SK-N-SH (cell line): ENCODE data around the gene RFTN1. TPM values are rescaled to one million over a fixed set of nuclear protein-coding genes. Genes with fewer than 3 reads are reported as not detected.

ENCODE experiments used
- CTCF ChIA-PET: fragments of 300-600, 350-600 bp; formaldehyde crosslinking; extraction: SDS; loops from one replicate; lab custom pipeline; 2021; lab: Yijun Ruan, JAX
- POLR2A ChIA-PET: fragments of 350-600 bp; sonication (Branson Sonifier 250); formaldehyde crosslinking; extraction: SDS; loops from one replicate; lab custom pipeline; 2020; ENCODE audit warnings: antibody characterized with exemption, inconsistent platforms; lab: Yijun Ruan, JAX
- DNase-seq: peaks from one replicate; pipeline ENCODE4 v3.0.0; 2012
- H2AFZ ChIP-seq: fragments of 200-600 bp; sonication (generic); 2 replicates; pipeline ENCODE4 v1.8.1; 2016; ENCODE audit warnings: antibody characterized with exemption, mild to moderate bottlenecking, low read depth
- H3F3A ChIP-seq: fragments of 200-600 bp; sonication (generic); replicated peaks from 2 replicates; pipeline ENCODE3; 2016; ENCODE audit warnings: antibody characterized with exemption, mild to moderate bottlenecking; ENCODE audit not compliant: insufficient read depth
- H3K27ac ChIP-seq, 2 experiments: fragments of 200-500 bp in 1 of 2; fragments of 200-600 bp in 1 of 2; sonication (Bioruptor generic) in 1 of 2; sonication (generic), shearing (Covaris generic) in 1 of 2; 2 replicates each; pipeline versions ENCODE4 v1.5.1 to v1.6.1; 2014 to 2016; ENCODE audit warnings: low read depth in 2 of 2, inconsistent platforms in 1 of 2, low read length in 1 of 2, mild to moderate bottlenecking in 1 of 2, mixed read lengths in 1 of 2
- H3K27me3 ChIP-seq: fragments of 200-600 bp; sonication (generic), shearing (Covaris generic); 2 replicates; pipeline ENCODE4 v1.6.1; 2016; ENCODE audit warnings: mixed run types; ENCODE audit not compliant: insufficient read depth
- H3K36me3 ChIP-seq, 2 experiments: fragments of 200-500 bp in 1 of 2; fragments of 200-600 bp in 1 of 2; sonication (Bioruptor generic) in 1 of 2; sonication (generic) in 1 of 2; replicated peaks in 1 of 2; 2 replicates each; pipeline versions ENCODE3 to v1.5.1; 2014 to 2016; ENCODE audit warnings: low read length in 1 of 2, mild to moderate bottlenecking in 1 of 2; ENCODE audit not compliant: insufficient read depth in 2 of 2, control insufficient read depth in 1 of 2
- H3K4me1 ChIP-seq, 2 experiments: fragments of 200-500 bp in 1 of 2; fragments of 200-600 bp in 1 of 2; sonication (Bioruptor generic) in 1 of 2; sonication (generic), shearing (Covaris generic) in 1 of 2; 2 replicates each; pipeline versions ENCODE4 v1.5.1 to v1.6.1; 2014 to 2016; ENCODE audit warnings: low read depth in 1 of 2, low read length in 1 of 2, mixed run types in 1 of 2; ENCODE audit not compliant: insufficient read depth in 2 of 2, control insufficient read depth in 1 of 2
- H3K4me2 ChIP-seq: fragments of 200-600 bp; sonication (generic), shearing (Covaris generic); 2 replicates; pipeline ENCODE4 v1.6.1; 2017; ENCODE audit warnings: mixed run types
- H3K4me3 ChIP-seq, 2 experiments: fragments of 200-500 bp in 1 of 2; fragments of 200-600 bp in 1 of 2; sonication (Bioruptor generic) in 1 of 2; sonication (generic), shearing (Covaris generic) in 1 of 2; 2 replicates each; pipeline versions ENCODE4 v1.5.1 to v1.8.1; 2014 to 2016; ENCODE audit warnings: low read depth in 2 of 2, inconsistent platforms in 1 of 2, low read length in 1 of 2, mild to moderate bottlenecking in 1 of 2, mixed read lengths in 1 of 2, moderate library complexity in 1 of 2
- H3K79me2 ChIP-seq: fragments of 200-600 bp; sonication (generic); 2 replicates; pipeline ENCODE4 v1.8.1; 2017; ENCODE audit warnings: mild to moderate bottlenecking; ENCODE audit not compliant: insufficient read depth
- H3K9ac ChIP-seq: fragments of 200-600 bp; sonication (generic); 2 replicates; pipeline ENCODE4 v1.6.1; 2017; ENCODE audit warnings: mixed run types
- H3K9me2 ChIP-seq: fragments of 200-600 bp; sonication (generic); 2 replicates; pipeline ENCODE4 v1.6.1; 2017; ENCODE audit warnings: mixed run types
- H3K9me3 ChIP-seq: fragments of 200-600 bp; sonication (generic); 2 replicates; pipeline ENCODE4 v1.6.1; 2017; ENCODE audit warnings: mixed run types, mild to moderate bottlenecking, moderate library complexity
- H4K20me1 ChIP-seq: fragments of 200-600 bp; sonication (generic); 2 replicates; pipeline ENCODE4 v1.6.1; 2017; ENCODE audit warnings: mild to moderate bottlenecking, mixed run types; ENCODE audit not compliant: insufficient read depth
- FOXJ3 ChIP-seq: sonication (generic); formaldehyde crosslinking; IDR thresholded peaks from 2 replicates; pipeline ENCODE4 v1.5.1; 2020; ENCODE audit warnings: mild to moderate bottlenecking, missing genetic modification reagents
- FOXM1 ChIP-seq: IDR thresholded peaks from 2 replicates; pipeline ENCODE4 v1.4.0; 2012; ENCODE audit warnings: low read depth, mild to moderate bottlenecking
- GABPA ChIP-seq: IDR thresholded peaks from 2 replicates; pipeline ENCODE4 v1.4.0; 2012; ENCODE audit warnings: low read depth, mild to moderate bottlenecking
- MXI1 ChIP-seq: IDR thresholded peaks from 2 replicates; pipeline ENCODE4 v1.6.1; 2012; ENCODE audit warnings: mild to moderate bottlenecking, low read depth, low read length, improper control_type of control experiment
- NFIC ChIP-seq: IDR thresholded peaks from 2 replicates; pipeline ENCODE4 v1.4.0; 2012; ENCODE audit warnings: borderline replicate concordance
- RCOR1 ChIP-seq: fragments of 150-350 bp; IDR thresholded peaks from 2 replicates; pipeline ENCODE4 v1.6.1; 2017; ENCODE audit warnings: antibody characterized with exemption, low read length
- RFX5 ChIP-seq: IDR thresholded peaks from 2 replicates; pipeline ENCODE4 v1.6.1; 2012; ENCODE audit warnings: mild to moderate bottlenecking, improper control_type of control experiment, low read length
- TAF1 ChIP-seq: IDR thresholded peaks from 2 replicates; pipeline ENCODE4 v1.6.1; 2012; ENCODE audit warnings: low read depth, mild to moderate bottlenecking, low read length, moderate library complexity, borderline replicate concordance
- TCF12 ChIP-seq: IDR thresholded peaks from 2 replicates; pipeline ENCODE4 v1.4.0; 2012
- WGBS: methylation state at CpG from one replicate; pipeline ENCODE4 v1.1.6; 2017; ENCODE audit warnings: low lambda C conversion rate; 5-methylcytosine and 5-hydroxymethylcytosine counted together
- polyA plus RNA-seq, 3 experiments: library from polyadenylated mRNA; depleted of rRNA; stranded (reverse); fragments of >200 nt; gene quantifications; 2 replicates each; pipeline ENCODE4 v1.2.3, GENCODE V29; 2012
- TF ChIP-seq, protein P1 (sequence below): fragments of 200-600 bp; sonication (generic); IDR thresholded peaks from 2 replicates; pipeline ENCODE4 v1.6.1; 2017; ENCODE audit warnings: antibody characterized with exemption, mild to moderate bottlenecking, moderate library complexity
- TF ChIP-seq, protein P2 (sequence below): IDR thresholded peaks from 2 replicates; pipeline ENCODE4 v1.4.0; 2012; ENCODE audit warnings: low read depth

RFTN1 gene
- polyA plus RNA-seq, 1 of the 3 experiments (the other 2 are of a cell fraction) = 21.2 TPM

DNA sequence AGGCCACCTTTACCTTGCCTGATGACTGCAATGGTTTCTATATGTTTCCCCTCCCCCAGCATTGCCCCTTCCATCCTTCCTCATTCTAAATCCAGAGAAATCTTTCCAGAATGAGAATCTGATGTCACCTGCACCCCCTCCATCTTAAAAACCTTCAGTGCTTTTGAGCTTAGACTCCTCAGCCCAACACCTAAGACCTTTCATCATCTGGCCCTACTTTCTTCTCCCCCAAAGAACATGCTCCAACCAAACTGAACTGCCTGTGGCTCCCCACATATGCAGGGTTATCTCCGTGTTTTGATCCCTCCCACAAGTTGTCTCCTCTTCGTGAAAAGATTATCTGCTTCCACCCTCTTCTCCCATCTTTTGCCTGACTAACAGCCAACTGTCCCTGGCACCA is 27.3 kb downstream of the RFTN1 start:
- Histone ChIP-seq H3K4me3 (no peak overlapping the region), H3K27ac (no peak overlapping the region), H3K9me2 (no peaks in the 10 kb centered on the region), H3K36me3 (peaks cover 0 to 6% of the 10 kb centered on the region in 2 experiments), H2AFZ (no peak overlapping the region), H3K27me3 (no peaks in the 10 kb centered on the region), H3K9ac (no peak overlapping the region), H3K79me2 (peaks cover 31% of the 10 kb centered on the region), H4K20me1 (no peaks in the 10 kb centered on the region), H3K4me2 (no peak overlapping the region), H3K4me1 (peaks cover 18 to 42% of the 10 kb centered on the region in 2 experiments), H3F3A (peaks cover 22% of the 10 kb centered on the region), H3K9me3 (no peaks in the 10 kb centered on the region)
- DNase-seq = no peak
- WGBS = 89% methylated on average over 2 of the region's 2 CpGs
- CTCF ChIA-PET = no interaction called here
- POLR2A ChIA-PET = no interaction called here
- TF ChIP-seq RCOR1 = no peak
- TF ChIP-seq NFIC = no peak
- no peak for TF ChIP-seq GABPA

DNA sequence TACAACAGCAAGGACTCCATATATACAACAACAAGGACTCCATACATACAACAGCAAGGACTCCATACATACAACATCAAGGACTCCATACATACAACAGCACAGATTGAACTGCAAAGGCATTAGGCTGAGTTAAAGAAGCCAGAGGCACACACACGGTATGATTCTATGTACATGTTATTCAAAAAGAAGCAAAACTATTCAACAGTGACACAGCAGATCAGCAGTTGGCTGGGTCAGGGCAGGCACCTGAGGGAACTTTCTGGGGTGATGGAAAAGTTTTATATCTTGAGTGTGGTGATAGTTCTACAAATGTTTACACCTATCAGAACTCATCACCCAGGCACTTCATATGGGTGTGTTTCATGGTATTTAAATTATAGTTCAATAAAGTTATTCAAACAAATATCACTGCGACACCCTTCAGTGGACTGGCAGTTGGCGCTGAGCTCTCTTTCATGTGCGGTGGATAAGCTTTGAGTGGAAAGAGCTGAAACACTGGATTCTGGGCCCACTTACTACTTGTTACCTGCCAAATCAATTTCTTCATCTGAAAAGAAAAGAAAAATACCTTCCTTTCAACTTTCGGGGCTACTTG is 28.0 kb downstream of the RFTN1 start:
- no peak for DNase-seq
- no peaks in the 10 kb centered on the region for H3K9me2 ChIP-seq
- peaks cover 22% of the 10 kb centered on the region for H3F3A ChIP-seq
- 91% methylated on average over 5 of the region's 5 CpGs for WGBS
- H3K9me3 ChIP-seq = no peaks in the 10 kb centered on the region
- peaks cover 25 to 47% of the 10 kb centered on the region in 2 experiments for H3K4me1 ChIP-seq
- peak overlapping the region; percentile 76 to 84 for H3K27ac ChIP-seq
- no peaks in the 10 kb centered on the region for H4K20me1 ChIP-seq
- TF ChIP-seq MXI1 (no peak), GABPA (no peak), FOXJ3 (CRISPR knock-in tag) (no peak), TCF12 (no peak), FOXM1 (no peak), RFX5 (no peak), TAF1 (no peak)
- TF ChIP-seq, protein P1, sequence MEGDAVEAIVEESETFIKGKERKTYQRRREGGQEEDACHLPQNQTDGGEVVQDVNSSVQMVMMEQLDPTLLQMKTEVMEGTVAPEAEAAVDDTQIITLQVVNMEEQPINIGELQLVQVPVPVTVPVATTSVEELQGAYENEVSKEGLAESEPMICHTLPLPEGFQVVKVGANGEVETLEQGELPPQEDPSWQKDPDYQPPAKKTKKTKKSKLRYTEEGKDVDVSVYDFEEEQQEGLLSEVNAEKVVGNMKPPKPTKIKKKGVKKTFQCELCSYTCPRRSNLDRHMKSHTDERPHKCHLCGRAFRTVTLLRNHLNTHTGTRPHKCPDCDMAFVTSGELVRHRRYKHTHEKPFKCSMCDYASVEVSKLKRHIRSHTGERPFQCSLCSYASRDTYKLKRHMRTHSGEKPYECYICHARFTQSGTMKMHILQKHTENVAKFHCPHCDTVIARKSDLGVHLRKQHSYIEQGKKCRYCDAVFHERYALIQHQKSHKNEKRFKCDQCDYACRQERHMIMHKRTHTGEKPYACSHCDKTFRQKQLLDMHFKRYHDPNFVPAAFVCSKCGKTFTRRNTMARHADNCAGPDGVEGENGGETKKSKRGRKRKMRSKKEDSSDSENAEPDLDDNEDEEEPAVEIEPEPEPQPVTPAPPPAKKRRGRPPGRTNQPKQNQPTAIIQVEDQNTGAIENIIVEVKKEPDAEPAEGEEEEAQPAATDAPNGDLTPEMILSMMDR = no peak
- TF ChIP-seq, protein P2, sequence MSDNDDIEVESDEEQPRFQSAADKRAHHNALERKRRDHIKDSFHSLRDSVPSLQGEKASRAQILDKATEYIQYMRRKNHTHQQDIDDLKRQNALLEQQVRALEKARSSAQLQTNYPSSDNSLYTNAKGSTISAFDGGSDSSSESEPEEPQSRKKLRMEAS = no peak
- H3K36me3 ChIP-seq = peaks cover 0 to 5% of the 10 kb centered on the region in 2 experiments
- H3K4me2 ChIP-seq = no peak overlapping the region; the same call in 1 of the 2 replicates
- H3K27me3 ChIP-seq = no peaks in the 10 kb centered on the region
- no peak overlapping the region for H3K4me3 ChIP-seq
- H2AFZ ChIP-seq = no peak overlapping the region
- ChIA-PET CTCF (no interaction called here), POLR2A (no interaction called here)
- no peak overlapping the region for H3K9ac ChIP-seq
- H3K79me2 ChIP-seq = peaks cover 31% of the 10 kb centered on the region
